ENCODE data around the gene LMO2.

GRCh38 chr11:33910958-33911339 lies 19.1 kb upstream of the LMO2 start:
- no peak for TF ChIP-seq CTCF (IDR thresholded peaks at IDR 0.05)
- TF ChIP-seq REST (IDR thresholded peaks at IDR 0.05; ENCODE audit: insufficient read depth in 1 of 2, low read depth in 2 of 2, low read length in 1 of 2): no peak
- TF ChIP-seq TCF7L2 (IDR thresholded peaks at IDR 0.05; ENCODE audit: low read depth, low read length): no peak
- no peak for TF ChIP-seq POLR2AphosphoS5 (IDR thresholded peaks at IDR 0.05; ENCODE audit: low read depth, low read length)
